ENCODE results near the gene CCR1. TPM values are rescaled to one million over a fixed set of nuclear protein-coding genes. Genes with fewer than 3 reads are reported as not detected.

The CCR1 gene
- polyA plus RNA-seq, 1 of the 3 experiments (the other 2 are of a cell fraction), result not detected

DNA sequence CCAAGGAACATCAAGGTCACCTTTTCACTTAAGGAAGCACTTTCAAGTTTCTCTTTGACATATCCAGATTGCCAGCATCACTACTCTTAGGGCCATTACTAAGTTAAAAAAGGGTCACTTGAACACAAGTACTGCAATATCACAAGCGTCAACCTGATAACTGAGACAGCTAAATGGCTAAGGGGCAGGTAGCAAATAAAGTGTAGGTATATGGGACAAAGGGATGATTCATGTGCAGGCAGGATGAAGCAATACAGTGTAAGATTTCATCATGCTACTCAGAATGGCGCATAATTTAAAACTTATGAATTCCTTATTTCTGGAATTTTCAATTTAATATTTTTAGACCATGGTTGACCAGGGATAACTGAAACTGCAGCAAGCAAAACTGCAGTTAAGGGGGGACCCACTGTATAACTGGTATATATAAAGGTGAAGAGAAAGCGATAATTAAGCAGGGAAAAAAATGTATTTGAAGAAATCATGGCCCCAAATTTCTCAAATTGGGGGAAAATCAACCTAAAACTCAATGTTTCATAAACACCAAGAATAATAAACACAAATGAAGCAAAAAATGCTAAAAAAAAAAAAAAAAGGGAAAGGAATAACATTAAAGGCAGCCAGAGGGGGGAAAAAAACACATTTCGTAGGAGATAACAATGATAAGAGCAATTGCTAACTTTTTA, 13.1 kb downstream of the CCR1 start:
- WGBS (ENCODE audit: low lambda C conversion rate), result 3% methylated on average over 4 of the region's 4 CpGs
- Histone ChIP-seq H3K4me2 (no peak overlapping the region), H3K9me3 (no peaks in the 10 kb centered on the region), H3K4me3 (ENCODE audit: low read depth in 2 of 2, low read length in 1 of 2) (no peak overlapping the region), H2AFZ (ENCODE audit: low read depth) (no peak overlapping the region), H3K27me3 (ENCODE audit: insufficient read depth) (no peaks in the 10 kb centered on the region; the same call in 1 of the 2 replicates), H4K20me1 (ENCODE audit: insufficient read depth) (no peaks in the 10 kb centered on the region), H3K36me3 (replicated peaks in 1 of 2; ENCODE audit: control insufficient read depth in 1 of 2, insufficient read depth in 2 of 2, low read length in 1 of 2) (no peaks in the 10 kb centered on the region), H3K27ac (ENCODE audit: low read depth in 2 of 2, low read length in 1 of 2) (no peak overlapping the region), H3K9ac (no peak overlapping the region), H3K79me2 (ENCODE audit: insufficient read depth) (no peaks in the 10 kb centered on the region), H3K9me2 (no peaks in the 10 kb centered on the region), H3K4me1 (ENCODE audit: control insufficient read depth in 1 of 2, insufficient read depth in 2 of 2, low read depth in 1 of 2, low read length in 1 of 2) (no peaks in the 10 kb centered on the region), H3F3A (replicated peaks; ENCODE audit: insufficient read depth) (no peaks in the 10 kb centered on the region)
- POLR2A ChIA-PET, result no interaction called here
- no peak for DNase-seq
- TF ChIP-seq MAX (IDR thresholded peaks at IDR 0.05; ENCODE audit: low read depth) (no peak), YY1 (IDR thresholded peaks at IDR 0.05; ENCODE audit: low read depth) (no peak), FOXJ3 (CRISPR knock-in tag; IDR thresholded peaks at IDR 0.05) (no peak), CHD2 (IDR thresholded peaks at IDR 0.05; ENCODE audit: low read length, partially characterized antibody) (no peak), RXRA (IDR thresholded peaks at IDR 0.05; ENCODE audit: borderline replicate concordance, low read depth) (no peak), POLR2AphosphoS5 (IDR thresholded peaks at IDR 0.05; ENCODE audit: low read depth, low read length) (no peak), CTCF (IDR thresholded peaks at IDR 0.05) (no peak), GATA2 (CRISPR knock-in tag; IDR thresholded peaks at IDR 0.05) (no peak), IRF3 (IDR thresholded peaks at IDR 0.05; ENCODE audit: low read depth, low read length) (no peak), TAF1 (IDR thresholded peaks at IDR 0.05; ENCODE audit: borderline replicate concordance, low read depth, low read length) (no peak)
- TF ChIP-seq, protein P1, sequence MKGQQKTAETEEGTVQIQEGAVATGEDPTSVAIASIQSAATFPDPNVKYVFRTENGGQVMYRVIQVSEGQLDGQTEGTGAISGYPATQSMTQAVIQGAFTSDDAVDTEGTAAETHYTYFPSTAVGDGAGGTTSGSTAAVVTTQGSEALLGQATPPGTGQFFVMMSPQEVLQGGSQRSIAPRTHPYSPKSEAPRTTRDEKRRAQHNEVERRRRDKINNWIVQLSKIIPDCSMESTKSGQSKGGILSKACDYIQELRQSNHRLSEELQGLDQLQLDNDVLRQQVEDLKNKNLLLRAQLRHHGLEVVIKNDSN (IDR thresholded peaks at IDR 0.05; ENCODE audit: borderline replicate concordance, low read depth), result no peak
- CTCF ChIA-PET, result no interaction called here

DNA sequence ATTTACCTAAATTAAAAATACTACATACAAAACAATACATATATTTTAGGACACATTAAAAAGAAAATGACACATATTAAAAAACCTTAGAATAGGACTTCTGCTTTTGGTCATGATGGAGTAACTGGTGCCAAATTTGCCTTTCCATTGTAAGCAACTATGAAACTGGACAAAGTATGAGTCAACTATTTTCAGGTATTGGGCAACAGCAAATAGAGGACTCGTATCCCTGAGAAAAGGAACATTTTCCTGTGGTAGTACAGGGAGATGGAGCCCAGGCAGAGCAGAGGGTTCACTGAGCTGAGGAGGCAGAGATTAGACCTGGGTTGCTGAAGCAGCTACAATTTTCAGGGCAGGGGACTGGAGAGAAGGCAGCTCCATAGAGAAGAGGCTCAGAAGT, 14.7 kb downstream of the CCR1 start:
- CTCF ChIA-PET, result interaction anchor here (0.8 kb wide), 1 partner anchor 256 kb away, joined by 3 read pairs; no protein-coding TSS in a partner anchor
- no peak for DNase-seq
- no peak overlapping the region for H3K9ac ChIP-seq
- POLR2A ChIA-PET, result no interaction called here
- no peak overlapping the region for H2AFZ ChIP-seq (ENCODE audit: low read depth)
- H3K36me3 ChIP-seq (replicated peaks in 1 of 2; ENCODE audit: control insufficient read depth in 1 of 2, insufficient read depth in 2 of 2, low read length in 1 of 2), result no peaks in the 10 kb centered on the region
- 0% methylated on average over 1 of the region's 1 CpG for WGBS (ENCODE audit: low lambda C conversion rate)
- H3K9me2 ChIP-seq, result no peaks in the 10 kb centered on the region
- H3K27ac ChIP-seq (ENCODE audit: low read depth in 2 of 2, low read length in 1 of 2), result no peak overlapping the region
- no peak for TF ChIP-seq MAX (IDR thresholded peaks at IDR 0.05; ENCODE audit: low read depth)
- no peaks in the 10 kb centered on the region for H3K79me2 ChIP-seq (ENCODE audit: insufficient read depth)
- H3K4me3 ChIP-seq (ENCODE audit: low read depth in 2 of 2, low read length in 1 of 2), result no peak overlapping the region
- no peaks in the 10 kb centered on the region for H3K4me1 ChIP-seq (ENCODE audit: control insufficient read depth in 1 of 2, insufficient read depth in 2 of 2, low read depth in 1 of 2, low read length in 1 of 2)
- H3K9me3 ChIP-seq, result no peaks in the 10 kb centered on the region
- H3K4me2 ChIP-seq, result no peak overlapping the region
- H3K27me3 ChIP-seq (ENCODE audit: insufficient read depth), result no peaks in the 10 kb centered on the region; the same call in 1 of the 2 replicates
- H3F3A ChIP-seq (replicated peaks; ENCODE audit: insufficient read depth), result no peaks in the 10 kb centered on the region
- no peaks in the 10 kb centered on the region for H4K20me1 ChIP-seq (ENCODE audit: insufficient read depth)

All from SK-N-SH (cell line).